H1 (cell line): ENCODE measurements around the gene TRAPPC5. TPM values are rescaled to one million over a fixed set of nuclear protein-coding genes. Genes with fewer than 3 reads are reported as not detected.

ENCODE experiments used
- CTCF ChIA-PET: fragments of 300-600 bp; sonication (Branson Sonifier 250); formaldehyde crosslinking; loops from one replicate; lab custom pipeline; 2021; ENCODE audit not compliant: partially characterized antibody; lab: Charles Lee
- POLR2A ChIA-PET: fragments of 300-600 bp; sonication (Branson Sonifier 250); formaldehyde crosslinking; loops from one replicate; lab custom pipeline; 2021; ENCODE audit warnings: inconsistent platforms; ENCODE audit not compliant: partially characterized antibody; lab: Charles Lee
- DNase-seq, 2 experiments: peaks; one replicate each; pipeline versions ENCODE4 v3.0.0 to v3.0.0-alpha.2; 2010 to 2022; ENCODE audit warnings: low spot score in 2 of 2, low read depth in 1 of 2, mixed read lengths in 1 of 2
- FAIRE-seq: peaks from 2 replicates; lab custom pipeline; 2011; peaks lifted over from hg19 to GRCh38; lab: Jason Lieb, UNC
- H2AFZ ChIP-seq: 2 replicates; pipeline ENCODE4 v1.8.1; 2012; ENCODE audit warnings: low read length, inconsistent platforms
- H2AK5ac ChIP-seq: 2 replicates; pipeline ENCODE4 v1.6.1; 2013; ENCODE audit warnings: low read depth, low read length
- H2BK120ac ChIP-seq: replicated peaks from 2 replicates; pipeline ENCODE3; 2013; ENCODE audit warnings: low read depth, low read length, inconsistent platforms
- H2BK12ac ChIP-seq: 2 replicates; pipeline ENCODE4 v1.6.1; 2013; ENCODE audit warnings: low read depth, low read length
- H2BK15ac ChIP-seq: 2 replicates; pipeline ENCODE4 v1.6.1; 2013; ENCODE audit warnings: low read length
- H2BK20ac ChIP-seq: 2 replicates; pipeline ENCODE4 v1.6.1; 2013; ENCODE audit warnings: low read length
- H2BK5ac ChIP-seq: 2 replicates; pipeline ENCODE4 v1.6.1; 2013; ENCODE audit warnings: low read depth, low read length
- H3K14ac ChIP-seq: 2 replicates; pipeline ENCODE4 v1.6.1; 2013; ENCODE audit warnings: inconsistent platforms; ENCODE audit not compliant: insufficient read length
- H3K18ac ChIP-seq: 2 replicates; pipeline ENCODE4 v1.6.1; 2013; ENCODE audit warnings: low read length; ENCODE audit errors: extremely low read depth
- H3K23ac ChIP-seq: 2 replicates; pipeline ENCODE4 v1.6.1; 2013; ENCODE audit warnings: inconsistent platforms; ENCODE audit not compliant: insufficient read length
- H3K23me2 ChIP-seq: 2 replicates; pipeline ENCODE4 v1.6.1; 2013; ENCODE audit warnings: low read depth, low read length
- H3K27ac ChIP-seq: 2 replicates; pipeline ENCODE4 v1.6.1; 2011; ENCODE audit warnings: low read depth, low read length, inconsistent platforms
- H3K27me3 ChIP-seq, 4 experiments: replicated peaks in 1 of 4; 1 replicate in 1 of 4; 2 replicates in 3 of 4; pipeline versions ENCODE4 v1.6.1 to v1.8.1; 2011 to 2013; ENCODE audit warnings: low read length in 3 of 4, mild to moderate bottlenecking in 3 of 4, inconsistent platforms in 2 of 4, mixed read lengths in 2 of 4, moderate library complexity in 1 of 4; ENCODE audit not compliant: control insufficient read depth in 3 of 4, insufficient read depth in 3 of 4; ENCODE audit errors: extremely low read depth in 1 of 4
- H3K36me3 ChIP-seq, 4 experiments: 2 replicates each; pipeline versions ENCODE4 v1.6.1 to v1.8.1; 2011 to 2013; ENCODE audit warnings: mild to moderate bottlenecking in 4 of 4, low read length in 3 of 4, moderate library complexity in 2 of 4, control low read depth in 1 of 4, inconsistent platforms in 1 of 4; ENCODE audit not compliant: insufficient read depth in 4 of 4, control insufficient read depth in 2 of 4
- H3K4ac ChIP-seq: replicated peaks from 2 replicates; pipeline ENCODE3; 2013; ENCODE audit warnings: low read length, low read depth, mixed read lengths, inconsistent platforms; ENCODE audit not compliant: insufficient read length
- H3K4me1 ChIP-seq, 4 experiments: replicated peaks in 1 of 4; 1 replicate in 1 of 4; 2 replicates in 3 of 4; pipeline versions ENCODE4 v1.6.1 to v1.8.1; 2011 to 2013; ENCODE audit warnings: low read length in 3 of 4, inconsistent platforms in 2 of 4, mixed read lengths in 1 of 4; ENCODE audit not compliant: insufficient read depth in 4 of 4, control insufficient read depth in 3 of 4
- H3K4me2 ChIP-seq, 2 experiments: 2 replicates each; pipeline versions ENCODE4 v1.6.1 to v1.8.1; 2011 to 2013; ENCODE audit warnings: low read depth in 2 of 2, low read length in 2 of 2, control low read depth in 1 of 2, inconsistent platforms in 1 of 2, mild to moderate bottlenecking in 1 of 2; ENCODE audit not compliant: insufficient read depth in 1 of 2
- H3K4me3 ChIP-seq, 4 experiments: fragments of 200-600, 300-600 bp in 1 of 4; sonication (generic), shearing (Covaris generic), sonication (Bioruptor Twin) in 1 of 4; 2 replicates each; pipeline versions ENCODE4 v1.5.1 to v1.8.1; 2011 to 2016; ENCODE audit warnings: low read length in 4 of 4, low read depth in 3 of 4, control low read depth in 2 of 4, inconsistent platforms in 2 of 4, mild to moderate bottlenecking in 2 of 4, mixed read lengths in 1 of 4, moderate library complexity in 1 of 4; ENCODE audit not compliant: insufficient read depth in 2 of 4; ENCODE audit errors: extremely low read depth in 1 of 4
- H3K56ac ChIP-seq: replicated peaks from 2 replicates; pipeline ENCODE3; 2013; ENCODE audit warnings: low read depth, mild to moderate bottlenecking, mixed read lengths, low read length, inconsistent platforms; ENCODE audit not compliant: insufficient read length
- H3K79me1 ChIP-seq: 2 replicates; pipeline ENCODE4 v1.6.1; 2013; ENCODE audit warnings: low read depth, low read length, control low read depth
- H3K79me2 ChIP-seq, 2 experiments: 2 replicates each; pipeline versions ENCODE4 v1.6.1 to v1.8.1; 2012 to 2013; ENCODE audit warnings: low read length in 2 of 2, mild to moderate bottlenecking in 2 of 2, inconsistent platforms in 1 of 2; ENCODE audit not compliant: insufficient read depth in 2 of 2, control insufficient read depth in 1 of 2
- H3K9ac ChIP-seq, 4 experiments: replicated peaks in 1 of 4; 1 replicate in 1 of 4; 2 replicates in 3 of 4; pipeline versions ENCODE4 v1.6.1 to v1.8.1; 2011 to 2013; ENCODE audit warnings: low read depth in 3 of 4, low read length in 3 of 4, control low read depth in 2 of 4, mild to moderate bottlenecking in 2 of 4, moderate library complexity in 2 of 4, inconsistent platforms in 1 of 4; ENCODE audit errors: extremely low read depth in 1 of 4
- H3K9me3 ChIP-seq, 2 experiments: 2 replicates each; pipeline versions ENCODE4 v1.6.1 to v1.8.1; 2012 to 2013; ENCODE audit warnings: mild to moderate bottlenecking in 2 of 2, moderate library complexity in 2 of 2, control low read depth in 1 of 2, inconsistent platforms in 1 of 2, low read depth in 1 of 2, low read length in 1 of 2, mixed read lengths in 1 of 2; ENCODE audit not compliant: insufficient read depth in 2 of 2
- H4K20me1 ChIP-seq, 2 experiments: replicated peaks in 1 of 2; 2 replicates each; pipeline versions ENCODE3 to v1.8.1; 2011 to 2013; ENCODE audit warnings: inconsistent platforms in 2 of 2, low read length in 2 of 2, mild to moderate bottlenecking in 1 of 2; ENCODE audit not compliant: insufficient read depth in 2 of 2, control insufficient read depth in 1 of 2
- H4K5ac ChIP-seq: 2 replicates; pipeline ENCODE4 v1.6.1; 2013; ENCODE audit warnings: low read length, low read depth, mixed read lengths, inconsistent platforms; ENCODE audit not compliant: insufficient read length
- H4K8ac ChIP-seq: 2 replicates; pipeline ENCODE4 v1.8.0; 2013; ENCODE audit warnings: mild to moderate bottlenecking, moderate library complexity, low read length, inconsistent platforms; ENCODE audit not compliant: insufficient read depth; ENCODE audit errors: extremely low read depth
- H4K91ac ChIP-seq: replicated peaks from 2 replicates; pipeline ENCODE3; 2013; ENCODE audit warnings: low read length, mixed read lengths, inconsistent platforms; ENCODE audit not compliant: insufficient read length
- ASH2L ChIP-seq: fragments of 200-600, 300-600 bp; sonication (generic); IDR thresholded peaks from one replicate; pipeline ENCODE4 v1.7.1; 2017; ENCODE audit warnings: low read length
- ATF2 ChIP-seq: IDR thresholded peaks from 2 replicates; pipeline ENCODE4 v1.6.1; 2012; ENCODE audit warnings: low read length, inconsistent platforms
- CTBP2 ChIP-seq: IDR thresholded peaks from 2 replicates; pipeline ENCODE4 v1.7.0; 2011; ENCODE audit warnings: borderline replicate concordance, mild to moderate bottlenecking, moderate library complexity, mixed read lengths, low read length; ENCODE audit not compliant: insufficient read depth, insufficient read length
- GABPA ChIP-seq: IDR thresholded peaks from 2 replicates; pipeline ENCODE4 v1.6.1; 2011; ENCODE audit warnings: mild to moderate bottlenecking, low read length, moderate library complexity, borderline replicate concordance; ENCODE audit not compliant: insufficient read depth
- JUND ChIP-seq: IDR thresholded peaks from 2 replicates; pipeline ENCODE4 v1.6.1; 2011; ENCODE audit warnings: mild to moderate bottlenecking, improper control_type of control experiment, low read length
- SAP30 ChIP-seq: fragments of 300-600 bp; sonication (generic); IDR thresholded peaks from 2 replicates; pipeline ENCODE4 v1.7.1; 2012; ENCODE audit warnings: low read length, moderate library complexity, mild to moderate bottlenecking, inconsistent platforms; ENCODE audit not compliant: insufficient read depth, insufficient replicate concordance
- SIRT6 ChIP-seq: IDR thresholded peaks from one replicate; pipeline ENCODE4 v1.7.1; 2012; ENCODE audit warnings: low read length, inconsistent platforms
- SP1 ChIP-seq: IDR thresholded peaks from 2 replicates; pipeline ENCODE4 v1.6.1; 2011; ENCODE audit warnings: low read depth, low read length
- SP2 ChIP-seq: IDR thresholded peaks from 2 replicates; pipeline ENCODE4 v1.6.1; 2012; ENCODE audit warnings: mild to moderate bottlenecking, low read length, inconsistent platforms
- TAF1 ChIP-seq: IDR thresholded peaks from 2 replicates; pipeline ENCODE4 v1.6.1; 2011; ENCODE audit warnings: mild to moderate bottlenecking, low read depth, low read length
- TAF7 ChIP-seq: optimal IDR thresholded peaks from 2 replicates; pipeline ENCODE3; 2011; ENCODE audit warnings: low read depth, mild to moderate bottlenecking, inconsistent platforms, low read length, moderate library complexity, borderline replicate concordance
- WGBS, 2 experiments: shearing (Covaris generic) in 1 of 2; methylation state at CpG; one replicate each; pipeline versions ENCODE4 v1.1.6 to v1.1.7; 2013 to 2015; ENCODE audit warnings: low lambda C conversion rate in 2 of 2, mixed read lengths in 2 of 2, inconsistent platforms in 1 of 2, low coverage in 1 of 2, missing lambda C conversion rate in 1 of 2; ENCODE audit not compliant: insufficient replicate concordance in 2 of 2, insufficient coverage in 1 of 2, insufficient read length in 1 of 2; ENCODE audit errors: extremely low coverage in 1 of 2, missing lambda C conversion rate in 1 of 2; 5-methylcytosine and 5-hydroxymethylcytosine counted together
- polyA plus RNA-seq, 7 experiments: library from polyadenylated mRNA; depleted of rRNA in 3 of 7; stranded (reverse) in 5 of 7; unstranded in 2 of 7; fragments of >200 nt in 5 of 7; fragments of 200-250 nt in 2 of 7; gene quantifications; 1 replicate in 5 of 7; 2 replicates in 1 of 7; 4 replicates in 1 of 7; pipeline versions ENCODE4 v1.2.1 to v1.2.3, GENCODE V29; 2011 to 2013; ENCODE audit warnings: missing spikeins in 2 of 7, mixed read lengths in 2 of 7
- total RNA-seq: library from RNA; stranded (reverse); fragmentation: NEBNext Ultra II Directional; extraction: Animal tissue kit (Norgen Biotek cat#: 25700); gene quantifications from 2 replicates; pipeline ENCODE4 v1.2.1, GENCODE V29; 2021
- TF ChIP-seq, protein P1 (sequence below): IDR thresholded peaks from 2 replicates; pipeline ENCODE4 v1.6.1; 2011; ENCODE audit warnings: low read depth, mild to moderate bottlenecking, low read length; ENCODE audit not compliant: insufficient read depth

The TRAPPC5 gene
- total and polyA plus RNA-seq, 2 of the 8 experiments (the other 6 are each of a cell fraction or from before 2014, with no cell fraction given): 109 to 120 TPM

GRCh38 chr19:7689165-7689564 lies 8.5 kb downstream of the TRAPPC5 start:
- 84% methylated on average over 21 of the region's 23 CpGs; no CpG with 5 or more reads in 1 of the 2 experiments for WGBS, 2 experiments
- Histone ChIP-seq H3K23ac (no peak overlapping the region), H3K9me3 (no peaks in the 10 kb centered on the region), H2BK5ac (no peak overlapping the region), H2BK120ac (no peak overlapping the region), H2AFZ (no peak overlapping the region), H3K14ac (no peak overlapping the region), H2BK20ac (no peak overlapping the region), H3K36me3 (no peaks in the 10 kb centered on the region), H3K4me1 (no peaks in the 10 kb centered on the region; a peak in 1 of 7 replicates), H2AK5ac (no peak overlapping the region), H4K5ac (no peak overlapping the region), H3K9ac (no peak overlapping the region), H4K8ac (no peak overlapping the region), H3K23me2 (peaks cover 17% of the 10 kb centered on the region), H3K4ac (no peak overlapping the region), H4K91ac (no peak overlapping the region), H3K27ac (no peak overlapping the region), H3K18ac (no peak overlapping the region), H3K56ac (no peak overlapping the region), H2BK15ac (no peak overlapping the region), H3K4me3 (no peak overlapping the region), H4K20me1 (peaks cover 0 to 3% of the 10 kb centered on the region in 2 experiments), H3K79me1 (no peaks in the 10 kb centered on the region), H3K79me2 (no peaks in the 10 kb centered on the region), H3K27me3 (no peaks in the 10 kb centered on the region; a peak in 1 of 7 replicates), H2BK12ac (no peak overlapping the region), H3K4me2 (no peak overlapping the region)
- DNase-seq (no peak), FAIRE-seq (no peak)
- ChIA-PET CTCF (interaction anchor here (0.9 kb wide), 1 partner anchor 29 kb away, joined by 3 read pairs; no protein-coding TSS in a partner anchor), POLR2A (interaction anchor here (1.3 to 1.5 kb wide), 2 partner anchors 10 to 41 kb away, joined by 4 read pairs; no protein-coding TSS in a partner anchor)
- TF ChIP-seq JUND (no peak), SP2 (no peak), CTBP2 (no peak), GABPA (no peak), SIRT6 (no peak), ATF2 (no peak), SP1 (no peak), TAF1 (no peak), SAP30 (no peak), ASH2L (no peak), TAF7 (no peak)
- TF ChIP-seq, protein P1, sequence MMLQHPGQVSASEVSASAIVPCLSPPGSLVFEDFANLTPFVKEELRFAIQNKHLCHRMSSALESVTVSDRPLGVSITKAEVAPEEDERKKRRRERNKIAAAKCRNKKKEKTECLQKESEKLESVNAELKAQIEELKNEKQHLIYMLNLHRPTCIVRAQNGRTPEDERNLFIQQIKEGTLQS: no peak
